Nephron progenitor cell (in vitro differentiated cells): ENCODE measurements around the gene SPATA6.

Source experiments
- DNase-seq: peaks from one replicate; pipeline ENCODE4 v3.0.0; 2021
- H3K27ac Mint-ChIP-seq: 2 replicates; pipeline ENCODE4 v1.8.0; 2021; ENCODE audit warnings: mild to moderate bottlenecking, moderate library complexity, mixed read lengths
- H3K27me3 Mint-ChIP-seq: 2 replicates; pipeline ENCODE4 v1.8.0; 2021; ENCODE audit warnings: mild to moderate bottlenecking, low read depth, mixed read lengths; ENCODE audit not compliant: poor library complexity
- H3K36me3 Mint-ChIP-seq: 2 replicates; pipeline ENCODE4 v1.8.0; 2021; ENCODE audit warnings: low read depth, mixed read lengths
- H3K4me1 Mint-ChIP-seq: 2 replicates; pipeline ENCODE4 v1.8.0; 2021; ENCODE audit warnings: mixed read lengths
- H3K4me3 Mint-ChIP-seq: 2 replicates; pipeline ENCODE4 v1.8.0; 2021; ENCODE audit warnings: mild to moderate bottlenecking, moderate library complexity, mixed read lengths
- H3K9me3 Mint-ChIP-seq: 2 replicates; pipeline ENCODE4 v1.8.0; 2021; ENCODE audit warnings: mild to moderate bottlenecking, moderate library complexity, mixed read lengths
- CTCF ChIP-seq: fragments of 200-600 bp; sonication (generic); IDR thresholded peaks from 2 replicates; pipeline ENCODE4 v1.5.0; 2021; ENCODE audit warnings: antibody characterized with exemption

The SPATA6 gene

GRCh38 chr1:48402599-48402998 lies 69.4 kb downstream of the SPATA6 start:
- H3K27ac Mint-ChIP-seq = no peak overlapping the region
- peaks cover under 1% of the 10 kb centered on the region for H3K36me3 Mint-ChIP-seq
- TF ChIP-seq CTCF = no peak
- no peak overlapping the region for H3K4me3 Mint-ChIP-seq
- DNase-seq = no peak
- no peaks in the 10 kb centered on the region for H3K27me3 Mint-ChIP-seq
- H3K4me1 Mint-ChIP-seq = no peaks in the 10 kb centered on the region
- no peaks in the 10 kb centered on the region for H3K9me3 Mint-ChIP-seq

- H3K4me3 Mint-ChIP-seq = no peak overlapping the region
- H3K4me1 Mint-ChIP-seq = no peaks in the 10 kb centered on the region
- no peak for TF ChIP-seq CTCF
Observed at GRCh38 chr1:48396208-48396607, 75.8 kb downstream of the SPATA6 start.

GRCh38 chr1:48391926-48392325 lies 80.1 kb downstream of the SPATA6 start:
- Mint-ChIP-seq H3K36me3 (peaks cover 24% of the 10 kb centered on the region), H3K4me3 (no peak overlapping the region), H3K4me1 (no peaks in the 10 kb centered on the region), H3K27ac (no peak overlapping the region), H3K27me3 (peaks cover 3% of the 10 kb centered on the region), H3K9me3 (peaks cover 7% of the 10 kb centered on the region)
- DNase-seq = no peak
- no peak for TF ChIP-seq CTCF

More at GRCh38 chr1:48396208-48396607, 75.8 kb downstream of the SPATA6 start:
- H3K27me3 Mint-ChIP-seq = no peaks in the 10 kb centered on the region
- H3K36me3 Mint-ChIP-seq = peaks cover 19% of the 10 kb centered on the region
- no peaks in the 10 kb centered on the region for H3K9me3 Mint-ChIP-seq
- no peak overlapping the region for H3K27ac Mint-ChIP-seq
- DNase-seq = no peak

GRCh38 chr1:48387409-48387808 lies 84.6 kb downstream of the SPATA6 start:
- no peak for DNase-seq
- no peak overlapping the region for H3K27ac Mint-ChIP-seq
- H3K9me3 Mint-ChIP-seq = peaks cover 20% of the 10 kb centered on the region
- peaks cover 3% of the 10 kb centered on the region for H3K27me3 Mint-ChIP-seq
- TF ChIP-seq CTCF = no peak
- H3K4me1 Mint-ChIP-seq = no peaks in the 10 kb centered on the region
- no peak overlapping the region for H3K4me3 Mint-ChIP-seq
- peaks cover 35% of the 10 kb centered on the region for H3K36me3 Mint-ChIP-seq

- Mint-ChIP-seq H3K27me3 (peaks cover 4% of the 10 kb centered on the region), H3K4me3 (no peak overlapping the region), H3K27ac (no peak overlapping the region), H3K9me3 (peaks cover 54% of the 10 kb centered on the region), H3K36me3 (peaks cover 59% of the 10 kb centered on the region), H3K4me1 (no peaks in the 10 kb centered on the region)
- TF ChIP-seq CTCF = no peak
- no peak for DNase-seq
Observed at GRCh38 chr1:48374785-48375184, 97.2 kb downstream of the SPATA6 start.

- H3K27ac Mint-ChIP-seq = no peak overlapping the region
- peaks cover 55% of the 10 kb centered on the region for H3K36me3 Mint-ChIP-seq
- no peak overlapping the region for H3K4me3 Mint-ChIP-seq
- peaks cover 7% of the 10 kb centered on the region for H3K27me3 Mint-ChIP-seq
- peaks cover 69% of the 10 kb centered on the region for H3K9me3 Mint-ChIP-seq
- DNase-seq = no peak
- no peak for TF ChIP-seq CTCF
- H3K4me1 Mint-ChIP-seq = no peaks in the 10 kb centered on the region
Observed at GRCh38 chr1:48371598-48371997, 100.4 kb downstream of the SPATA6 start.
